Neural crest cell (in vitro differentiated cells): ENCODE data around the gene FER. TPM values are rescaled to one million over a fixed set of nuclear protein-coding genes. Genes with fewer than 3 reads are reported as not detected.

ENCODE experiments used
- DNase-seq: peaks from one replicate; pipeline ENCODE4 v3.0.0; 2021; ENCODE audit warnings: low read depth, mixed read lengths, low spot score
- H3K27ac Mint-ChIP-seq: one replicate; pipeline ENCODE4 v1.8.0; 2021; ENCODE audit warnings: mild to moderate bottlenecking, mixed read lengths; ENCODE audit not compliant: unreplicated experiment
- H3K27me3 Mint-ChIP-seq: 2 replicates; pipeline ENCODE4 v1.8.0; 2021; ENCODE audit warnings: low read depth, mild to moderate bottlenecking, mixed read lengths
- H3K36me3 Mint-ChIP-seq: 2 replicates; pipeline ENCODE4 v1.8.0; 2021; ENCODE audit warnings: low read depth, mild to moderate bottlenecking, mixed read lengths
- H3K4me1 Mint-ChIP-seq: 2 replicates; pipeline ENCODE4 v1.8.0; 2021; ENCODE audit warnings: mixed read lengths
- H3K4me3 Mint-ChIP-seq: one replicate; pipeline ENCODE4 v1.8.0; 2021; ENCODE audit warnings: mild to moderate bottlenecking, mixed read lengths
- H3K9me3 Mint-ChIP-seq: 2 replicates; pipeline ENCODE4 v1.8.0; 2021; ENCODE audit warnings: mixed read lengths
- CTCF ChIP-seq: fragments of 200-600 bp; sonication (generic); conservative IDR thresholded peaks from 2 replicates; pipeline ENCODE4 v1.5.0; 2021; ENCODE audit warnings: antibody characterized with exemption, mild to moderate bottlenecking
- total RNA-seq: library from RNA; stranded (reverse); gene quantifications from 2 replicates; pipeline ENCODE4 v1.2.1, GENCODE V29; 2021

The FER gene
- total RNA-seq, 1 donor from 2014 or later, result 25.4 TPM

- H3K27me3 Mint-ChIP-seq, result no peaks in the 10 kb centered on the region
- no peak for DNase-seq
- peaks cover 6% of the 10 kb centered on the region for H3K36me3 Mint-ChIP-seq
- no peak overlapping the region for H3K27ac Mint-ChIP-seq
- H3K4me3 Mint-ChIP-seq, result no peak overlapping the region
- H3K9me3 Mint-ChIP-seq, result peaks cover 4% of the 10 kb centered on the region
- no peaks in the 10 kb centered on the region for H3K4me1 Mint-ChIP-seq
- TF ChIP-seq CTCF, result no peak
Observed at GRCh38 chr5:109062664-109063063, 315.0 kb downstream of the FER start.

- Mint-ChIP-seq H3K4me1 (no peaks in the 10 kb centered on the region), H3K27ac (no peak overlapping the region), H3K4me3 (no peak overlapping the region), H3K36me3 (peaks cover 6% of the 10 kb centered on the region), H3K27me3 (no peaks in the 10 kb centered on the region), H3K9me3 (peaks cover 4% of the 10 kb centered on the region)
- DNase-seq, result no peak
- no peak for TF ChIP-seq CTCF
Observed at GRCh38 chr5:109063223-109063622, 315.5 kb downstream of the FER start.

- no peak overlapping the region for H3K4me3 Mint-ChIP-seq
- TF ChIP-seq CTCF, result no peak
Observed at GRCh38 chr5:109076741-109077140, 329.0 kb downstream of the FER start.

GRCh38 chr5:109078448-109078847, 330.8 kb downstream of the FER start:
- no peaks in the 10 kb centered on the region for H3K9me3 Mint-ChIP-seq
- H3K36me3 Mint-ChIP-seq, result no peaks in the 10 kb centered on the region
- H3K4me3 Mint-ChIP-seq, result no peak overlapping the region
- no peak overlapping the region for H3K27ac Mint-ChIP-seq
- no peaks in the 10 kb centered on the region for H3K27me3 Mint-ChIP-seq
- no peaks in the 10 kb centered on the region for H3K4me1 Mint-ChIP-seq
- no peak for TF ChIP-seq CTCF
- no peak for DNase-seq

More at GRCh38 chr5:109076741-109077140, 329.0 kb downstream of the FER start:
- DNase-seq, result no peak
- H3K27ac Mint-ChIP-seq, result no peak overlapping the region
- no peaks in the 10 kb centered on the region for H3K4me1 Mint-ChIP-seq
- no peaks in the 10 kb centered on the region for H3K27me3 Mint-ChIP-seq
- H3K9me3 Mint-ChIP-seq, result no peaks in the 10 kb centered on the region
- no peaks in the 10 kb centered on the region for H3K36me3 Mint-ChIP-seq

GRCh38 chr5:109080481-109080880, 332.8 kb downstream of the FER start:
- Mint-ChIP-seq H3K9me3 (no peaks in the 10 kb centered on the region), H3K27me3 (no peaks in the 10 kb centered on the region), H3K27ac (no peak overlapping the region), H3K4me1 (no peaks in the 10 kb centered on the region), H3K36me3 (no peaks in the 10 kb centered on the region), H3K4me3 (no peak overlapping the region)
- no peak for TF ChIP-seq CTCF
- DNase-seq, result no peak

- no peak overlapping the region for H3K4me3 Mint-ChIP-seq
- no peak overlapping the region for H3K27ac Mint-ChIP-seq
- no peak for TF ChIP-seq CTCF
- no peaks in the 10 kb centered on the region for H3K27me3 Mint-ChIP-seq
- DNase-seq, result no peak
- H3K9me3 Mint-ChIP-seq, result no peaks in the 10 kb centered on the region
- no peaks in the 10 kb centered on the region for H3K36me3 Mint-ChIP-seq
- H3K4me1 Mint-ChIP-seq, result no peaks in the 10 kb centered on the region
Observed at GRCh38 chr5:109080896-109081295, 333.2 kb downstream of the FER start.
